Activated CD8-positive, alpha-beta T cell treated with anti-CD3 and anti-CD28 coated beads, Interleukin-2, amount 10 ng/mL, durations not matched to agents 7 days and 5 days (primary cell): ENCODE measurements around the gene BBS5. TPM values are rescaled to one million over a fixed set of nuclear protein-coding genes. Genes with fewer than 3 reads are reported as not detected.

Experiments used
- ATAC-seq: fragments of 150-1000 bp; cut with Tn5 transposase; one replicate; pipeline ENCODE4 v1.10.0; 2021; ENCODE audit warnings: moderate library complexity
- CTCF ChIA-PET: fragments of 350-600 bp; sonication (Branson Sonifier 250); formaldehyde crosslinking; loops from one replicate; lab custom pipeline; 2021; ENCODE audit warnings: antibody characterized with exemption; lab: Charles Lee
- POLR2A ChIA-PET: fragments of 350-600 bp; sonication (Branson Sonifier 250); formaldehyde crosslinking; loops from one replicate; lab custom pipeline; 2021; ENCODE audit warnings: antibody characterized with exemption; lab: Charles Lee
- DNase-seq: peaks from one replicate; pipeline ENCODE4 v3.0.0-alpha.2; 2020
- H3K27ac Mint-ChIP-seq: one replicate; pipeline ENCODE4 v1.8.0; 2021; ENCODE audit warnings: mild to moderate bottlenecking, mixed read lengths
- H3K27me3 Mint-ChIP-seq: one replicate; pipeline ENCODE4 v1.8.0; 2021; ENCODE audit warnings: low read depth, mixed read lengths
- H3K36me3 Mint-ChIP-seq: one replicate; pipeline ENCODE4 v1.8.0; 2021; ENCODE audit warnings: low read depth, mixed read lengths
- H3K4me1 Mint-ChIP-seq: one replicate; pipeline ENCODE4 v1.8.0; 2021; ENCODE audit warnings: low read depth, mixed read lengths
- H3K4me3 Mint-ChIP-seq: one replicate; pipeline ENCODE4 v1.8.0; 2021; ENCODE audit warnings: mild to moderate bottlenecking, mixed read lengths
- H3K9me3 Mint-ChIP-seq: one replicate; pipeline ENCODE4 v1.8.0; 2022; ENCODE audit warnings: mixed read lengths; ENCODE audit not compliant: insufficient read depth
- total RNA-seq, 2 experiments: library from RNA; stranded (reverse); gene quantifications; one replicate each; pipeline ENCODE4 v1.2.3, GENCODE V29; 2021

BBS5 gene
- total RNA-seq, 2 experiments from 2014 or later, result 1.9 to 2.2 TPM

DNA sequence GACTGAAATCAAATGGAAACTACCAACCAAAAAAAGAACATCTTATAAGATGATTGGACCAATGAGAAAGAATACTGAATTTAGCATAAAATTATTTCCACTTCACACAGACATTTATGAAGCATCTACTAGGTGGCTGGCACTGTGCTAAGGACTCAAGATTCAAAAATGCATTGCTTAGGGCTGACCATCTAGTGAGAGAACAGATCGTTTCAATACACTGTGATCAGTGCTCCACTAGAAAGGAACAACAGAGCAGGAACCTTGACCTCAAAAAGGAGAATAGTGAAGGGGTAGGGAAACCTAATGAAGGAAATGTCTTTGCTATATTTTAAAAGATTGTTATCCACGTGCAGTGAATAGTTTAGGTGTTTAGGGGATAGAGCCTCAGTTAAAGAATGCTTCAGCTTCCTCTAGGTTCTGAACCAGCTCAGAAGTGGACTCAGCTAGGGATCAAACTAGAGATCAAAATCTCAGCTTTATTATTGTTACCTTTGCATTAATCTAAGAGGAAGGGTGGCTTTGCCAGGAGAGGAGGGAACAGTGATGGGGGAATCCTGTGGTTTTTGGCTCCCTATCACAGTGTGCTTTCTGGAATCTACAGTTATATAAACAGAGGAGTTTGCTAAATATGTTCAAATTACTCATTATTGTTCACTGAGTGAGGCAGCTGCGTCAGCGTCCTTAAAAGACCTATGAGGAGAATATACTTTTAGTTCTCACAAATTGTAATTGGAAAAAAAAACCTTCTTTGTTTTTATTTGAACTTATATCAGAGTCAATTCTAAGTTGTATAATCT lies 16.2 kb upstream of the BBS5 start:
- no peak for ATAC-seq
- Mint-ChIP-seq H3K36me3 (no peaks in the 10 kb centered on the region), H3K4me1 (no peaks in the 10 kb centered on the region), H3K9me3 (no peaks in the 10 kb centered on the region), H3K4me3 (no peak overlapping the region), H3K27me3 (peaks cover 4% of the 10 kb centered on the region), H3K27ac (no peak overlapping the region)
- ChIA-PET CTCF (interaction anchor here (0.7 to 1.6 kb wide), 3 partner anchors 11 to 354 kb away, joined by 3 to 6 read pairs (median 3); no protein-coding TSS in a partner anchor), POLR2A (interaction anchor here (0.6 kb wide), 1 partner anchor 13 kb away, joined by 3 read pairs; no protein-coding TSS in a partner anchor)
- DNase-seq, result no peak

GRCh38 chr2:169464466-169464865 lies 14.8 kb upstream of the BBS5 start:
- peaks cover 4% of the 10 kb centered on the region for H3K27me3 Mint-ChIP-seq
- H3K9me3 Mint-ChIP-seq, result no peaks in the 10 kb centered on the region
- no peak overlapping the region for H3K4me3 Mint-ChIP-seq
- ChIA-PET POLR2A (no interaction called here), CTCF (interaction anchor here (0.8 to 1.6 kb wide), 2 partner anchors 13 to 64 kb away, joined by 3 to 6 read pairs; no protein-coding TSS in a partner anchor)
- no peak overlapping the region for H3K27ac Mint-ChIP-seq
- no peaks in the 10 kb centered on the region for H3K4me1 Mint-ChIP-seq
- DNase-seq (no peak), ATAC-seq (peak; percentile 47)
- H3K36me3 Mint-ChIP-seq, result no peaks in the 10 kb centered on the region

DNA sequence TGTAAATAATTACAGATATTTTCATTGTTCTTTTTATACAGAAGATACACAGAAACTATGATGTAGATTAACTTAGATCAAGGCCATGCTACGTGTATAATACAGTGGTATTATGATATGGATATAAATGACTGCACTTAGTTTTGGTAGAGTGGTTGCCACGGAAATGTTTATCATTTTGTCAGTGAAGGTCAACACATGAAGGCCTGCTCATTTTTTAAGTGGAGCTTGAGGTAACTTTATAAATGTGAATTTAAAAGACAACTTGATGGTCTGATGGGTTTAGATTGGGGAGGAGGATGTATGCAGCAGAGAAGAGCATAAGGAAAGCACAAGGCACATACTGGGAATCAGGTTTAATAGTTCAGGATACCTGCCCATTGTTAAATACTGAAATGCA lies 14.4 kb upstream of the BBS5 start:
- Mint-ChIP-seq H3K27ac (no peak overlapping the region), H3K4me1 (no peaks in the 10 kb centered on the region), H3K27me3 (peaks cover 4% of the 10 kb centered on the region), H3K36me3 (no peaks in the 10 kb centered on the region), H3K4me3 (no peak overlapping the region), H3K9me3 (no peaks in the 10 kb centered on the region)
- ChIA-PET POLR2A (no interaction called here), CTCF (no interaction called here)
- DNase-seq (no peak), ATAC-seq (peak; percentile 58)

DNA sequence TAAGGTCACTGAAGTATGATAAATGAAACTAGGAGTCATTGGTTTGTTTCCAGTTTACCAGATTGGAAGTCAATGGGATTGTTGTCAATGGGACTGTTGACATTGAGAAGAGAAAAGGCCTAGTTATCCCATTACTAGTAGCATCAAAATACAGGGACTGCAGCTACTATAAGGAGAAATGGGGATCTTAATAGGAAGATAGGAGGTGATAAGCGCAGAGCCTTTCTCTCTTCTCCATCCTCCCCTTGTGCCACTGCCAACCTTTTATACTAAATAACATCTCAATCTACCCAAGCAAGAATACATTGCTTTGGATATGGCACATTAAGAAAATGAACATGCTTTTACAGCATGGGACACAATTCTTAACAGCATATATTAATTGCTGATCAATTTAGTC lies 10.5 kb upstream of the BBS5 start:
- H3K4me3 Mint-ChIP-seq, result no peak overlapping the region

DNA sequence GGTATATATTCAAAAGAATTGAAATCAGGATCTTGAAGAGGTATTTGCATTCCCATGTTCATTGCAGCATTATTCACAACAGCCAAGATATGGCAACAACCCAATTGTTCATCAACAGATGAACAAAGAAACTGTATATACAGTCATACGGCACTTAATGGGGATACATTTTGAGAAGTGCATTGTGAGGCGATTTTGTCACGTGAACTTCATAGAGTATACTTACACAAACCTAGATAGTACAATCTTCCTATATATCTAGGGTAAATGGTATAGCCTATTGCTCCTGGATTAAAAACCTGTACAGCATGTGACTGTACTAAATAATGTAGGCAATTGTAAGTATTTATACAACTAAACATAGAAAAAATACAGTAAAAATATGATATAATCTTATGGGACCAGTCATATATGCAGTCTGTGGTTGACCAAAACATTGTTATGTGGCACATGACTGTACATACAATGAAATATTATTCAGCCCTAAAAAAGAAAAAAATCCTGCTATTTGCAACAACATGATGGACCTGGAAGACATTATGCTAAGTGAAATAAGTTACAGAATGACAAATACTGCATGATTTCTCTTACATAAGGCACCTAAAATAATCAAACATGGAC lies 9.2 kb upstream of the BBS5 start:
- no peak overlapping the region for H3K4me3 Mint-ChIP-seq
- CTCF ChIA-PET, result interaction anchor here (0.6 to 1.5 kb wide), 4 partner anchors 9 to 355 kb away, joined by 3 to 11 read pairs (median 3); partner anchors contain the start of genes BBS5 and METTL5
- ATAC-seq (peak; percentile 35), DNase-seq (no peak)
- H3K4me1 Mint-ChIP-seq, result no peaks in the 10 kb centered on the region
- POLR2A ChIA-PET, result interaction anchor here (1.1 kb wide), 1 partner anchor 104 kb away, joined by 3 read pairs; the partner anchor contains the start of gene FASTKD1
- no peaks in the 10 kb centered on the region for H3K36me3 Mint-ChIP-seq
- H3K27me3 Mint-ChIP-seq, result peaks cover 3% of the 10 kb centered on the region
- H3K27ac Mint-ChIP-seq, result no peak overlapping the region
- H3K9me3 Mint-ChIP-seq, result no peaks in the 10 kb centered on the region

More for the DNA sequence above, 10.5 kb upstream of the BBS5 start:
- DNase-seq, result no peak
- CTCF ChIA-PET, result interaction anchor here (0.6 to 1.5 kb wide), 5 partner anchors 9 to 356 kb away, joined by 3 to 11 read pairs (median 3); partner anchors contain the start of genes BBS5 and METTL5
- H3K27ac Mint-ChIP-seq, result no peak overlapping the region
- ATAC-seq, result peak; percentile 46
- H3K9me3 Mint-ChIP-seq, result no peaks in the 10 kb centered on the region
- H3K36me3 Mint-ChIP-seq, result no peaks in the 10 kb centered on the region
- peaks cover 5% of the 10 kb centered on the region for H3K27me3 Mint-ChIP-seq
- POLR2A ChIA-PET, result interaction anchor here (1.1 kb wide), 1 partner anchor 105 kb away, joined by 3 read pairs; the partner anchor contains the start of gene FASTKD1
- H3K4me1 Mint-ChIP-seq, result no peaks in the 10 kb centered on the region

DNA sequence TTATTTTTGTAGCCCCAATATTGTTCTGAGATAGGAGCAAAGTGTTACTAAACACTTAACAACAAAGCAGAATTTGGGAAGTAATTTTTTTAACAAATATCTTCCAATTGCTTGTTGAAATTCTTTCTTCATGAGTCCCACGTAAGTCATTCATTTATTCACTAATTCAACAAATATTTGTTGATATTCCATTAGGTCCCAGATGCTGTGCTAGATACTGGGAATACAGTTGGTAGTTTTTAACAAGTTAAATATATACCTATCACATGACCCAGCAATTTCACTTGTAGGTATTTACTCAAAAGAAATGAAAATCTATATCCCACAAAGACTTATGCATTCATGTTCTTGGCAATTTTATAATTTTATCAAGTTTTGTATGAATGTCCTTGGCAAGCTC lies 7.0 kb upstream of the BBS5 start:
- Mint-ChIP-seq H3K27ac (no peak overlapping the region), H3K9me3 (no peaks in the 10 kb centered on the region), H3K4me1 (no peaks in the 10 kb centered on the region), H3K27me3 (peaks cover 3% of the 10 kb centered on the region), H3K4me3 (no peak overlapping the region), H3K36me3 (no peaks in the 10 kb centered on the region)
- DNase-seq (no peak), ATAC-seq (no peak)
- CTCF ChIA-PET, result no interaction called here
- POLR2A ChIA-PET, result no interaction called here

- ATAC-seq (no peak), DNase-seq (no peak)
- no peak overlapping the region for H3K27ac Mint-ChIP-seq
- no peaks in the 10 kb centered on the region for H3K36me3 Mint-ChIP-seq
- ChIA-PET POLR2A (interaction anchor here (0.5 kb wide), 1 partner anchor 14 kb away, joined by 3 read pairs; no protein-coding TSS in a partner anchor), CTCF (no interaction called here)
- H3K27me3 Mint-ChIP-seq, result no peaks in the 10 kb centered on the region
- H3K4me1 Mint-ChIP-seq, result peaks cover 19% of the 10 kb centered on the region
- H3K9me3 Mint-ChIP-seq, result no peaks in the 10 kb centered on the region
- no peak overlapping the region for H3K4me3 Mint-ChIP-seq
Observed at GRCh38 chr2:169476459-169476858, 2.8 kb upstream of the BBS5 start.

- no peak for ATAC-seq
- H3K4me1 Mint-ChIP-seq, result peaks cover 19% of the 10 kb centered on the region
- no peak for DNase-seq
- H3K27ac Mint-ChIP-seq, result no peak overlapping the region
- H3K4me3 Mint-ChIP-seq, result peak overlapping the region; percentile 84
- no peaks in the 10 kb centered on the region for H3K9me3 Mint-ChIP-seq
- CTCF ChIA-PET, result interaction anchor here (1.0 to 2.1 kb wide), 4 partner anchors 9 to 346 kb away, joined by 3 to 6 read pairs (median 3); partner anchors contain the start of gene FASTKD1
- no peaks in the 10 kb centered on the region for H3K27me3 Mint-ChIP-seq
- POLR2A ChIA-PET, result no interaction called here
- H3K36me3 Mint-ChIP-seq, result no peaks in the 10 kb centered on the region
Observed at GRCh38 chr2:169478339-169478738, 955 bp upstream of the BBS5 start.

DNA sequence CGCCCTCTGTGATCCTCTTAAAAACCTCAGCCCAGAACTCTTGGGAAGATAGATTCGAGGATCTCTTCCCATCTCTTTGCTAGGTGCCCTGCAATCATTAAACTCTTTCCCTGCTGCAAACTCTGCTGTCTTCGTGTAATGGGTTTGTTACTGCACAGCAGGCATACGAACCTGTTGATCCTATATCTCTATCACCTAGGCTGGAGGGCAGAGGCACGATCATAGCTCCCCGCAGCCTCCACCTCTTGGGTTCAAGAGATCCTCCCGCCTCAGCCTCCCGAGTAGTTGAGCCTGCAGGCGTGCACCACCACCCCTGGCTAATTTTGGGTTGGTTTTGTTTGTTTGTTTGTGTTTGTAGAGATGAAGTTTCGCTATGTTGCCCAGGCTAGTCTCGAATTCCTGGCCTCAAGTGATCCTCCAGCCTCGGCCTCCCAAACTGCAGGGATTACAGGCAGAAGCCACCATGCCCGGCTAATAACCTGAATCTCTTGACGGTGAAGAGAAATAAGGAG lies 493 bp upstream of the BBS5 start:
- no peaks in the 10 kb centered on the region for H3K27me3 Mint-ChIP-seq
- H3K36me3 Mint-ChIP-seq, result no peaks in the 10 kb centered on the region
- ChIA-PET POLR2A (no interaction called here), CTCF (interaction anchor here (0.9 to 2.1 kb wide), 12 partner anchors 9 to 350 kb away, joined by 3 to 11 read pairs (median 3); partner anchors contain the start of gene FASTKD1)
- H3K4me3 Mint-ChIP-seq, result peak overlapping the region; percentile 84
- no peak for ATAC-seq
- no peaks in the 10 kb centered on the region for H3K9me3 Mint-ChIP-seq
- H3K4me1 Mint-ChIP-seq, result peaks cover 19% of the 10 kb centered on the region
- peak overlapping the region; percentile 64 for H3K27ac Mint-ChIP-seq
- DNase-seq, result no peak

DNA sequence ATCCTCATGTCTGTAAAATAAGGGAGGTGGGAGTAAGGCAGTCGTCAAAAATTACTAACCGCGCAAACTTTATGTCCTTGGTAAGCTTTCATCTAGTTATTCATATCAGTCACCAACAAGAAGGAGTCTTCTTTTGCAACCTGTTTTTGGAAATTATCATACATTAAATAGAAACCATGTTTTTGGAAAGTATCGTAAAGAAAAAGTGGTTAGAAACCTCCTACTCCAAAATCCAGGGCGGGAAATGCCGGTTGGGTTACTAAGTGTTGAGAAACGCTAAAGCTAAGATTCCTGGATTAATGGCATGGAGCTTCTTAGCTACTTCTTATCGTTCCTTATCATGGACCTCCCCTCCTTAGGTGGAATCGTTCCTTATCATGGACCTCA lies 778 bp downstream of the BBS5 start:
- no peak for ATAC-seq
- H3K4me1 Mint-ChIP-seq, result peaks cover 19% of the 10 kb centered on the region
- H3K4me3 Mint-ChIP-seq, result peak overlapping the region; percentile 84
- POLR2A ChIA-PET, result interaction anchor here (1.2 kb wide), 1 partner anchor 105 kb away, joined by 4 read pairs; no protein-coding TSS in a partner anchor
- no peaks in the 10 kb centered on the region for H3K27me3 Mint-ChIP-seq
- CTCF ChIA-PET, result interaction anchor here (0.9 to 2.1 kb wide), 7 partner anchors 8 to 348 kb away, joined by 3 to 11 read pairs (median 6); no protein-coding TSS in a partner anchor
- H3K9me3 Mint-ChIP-seq, result no peaks in the 10 kb centered on the region
- no peak overlapping the region for H3K27ac Mint-ChIP-seq
- no peak for DNase-seq
- no peaks in the 10 kb centered on the region for H3K36me3 Mint-ChIP-seq

- ChIA-PET CTCF (no interaction called here), POLR2A (no interaction called here)
- no peaks in the 10 kb centered on the region for H3K27me3 Mint-ChIP-seq
- H3K36me3 Mint-ChIP-seq, result no peaks in the 10 kb centered on the region
- DNase-seq (no peak), ATAC-seq (no peak)
- no peaks in the 10 kb centered on the region for H3K9me3 Mint-ChIP-seq
- H3K4me3 Mint-ChIP-seq, result no peak overlapping the region
- H3K4me1 Mint-ChIP-seq, result no peaks in the 10 kb centered on the region
- H3K27ac Mint-ChIP-seq, result no peak overlapping the region
Observed at GRCh38 chr2:169485650-169486138, 6.4 kb downstream of the BBS5 start.
